Ascending aorta (tissue), 2 donors: ENCODE data around the gene RANBP2. TPM values are rescaled to one million over a fixed set of nuclear protein-coding genes. Genes with fewer than 3 reads are reported as not detected.
"Not testable (repeated sequence)": the region's sequence is repeated elsewhere in the genome, so short reads cannot be mapped to it uniquely, and the experiment has no call there.

Source experiments
- DNase-seq, 2 donors: peaks; one replicate each; pipeline ENCODE4 v3.0.0-alpha.2; 2019; ENCODE audit warnings: low spot score in 2 of 2
- H3K27ac ChIP-seq, 2 donors: fragments of 200-600 bp; sonication (generic); one replicate each; pipeline ENCODE4 v1.5.1; 2016 to 2017; ENCODE audit warnings: mild to moderate bottlenecking in 1 of 2
- H3K27me3 ChIP-seq: fragments of 200-600 bp; sonication (generic); one replicate; pipeline ENCODE4 v1.5.1; 2017
- H3K36me3 ChIP-seq, 2 donors: fragments of 200-600 bp; sonication (generic); one replicate each; pipeline ENCODE4 v1.5.1; 2016
- H3K4me1 ChIP-seq, 2 donors: fragments of 200-600 bp; sonication (generic); one replicate each; pipeline ENCODE4 v1.5.1; 2016 to 2017; ENCODE audit warnings: mild to moderate bottlenecking in 1 of 2
- H3K4me3 ChIP-seq, 2 donors: fragments of 200-600 bp; sonication (generic); one replicate each; pipeline ENCODE4 v1.5.1; 2016 to 2017; ENCODE audit warnings: mild to moderate bottlenecking in 1 of 2
- H3K9me3 ChIP-seq, 2 donors: fragments of 200-600 bp; sonication (generic); one replicate each; pipeline ENCODE4 v1.5.1; 2016
- intact Hi-C: fragments of 100-400 bp; cut with DNase I; formaldehyde crosslinking; loops from one replicate; pipeline ENCODE4 v1.15.1; 2023
- total RNA-seq: library from RNA; depleted of rRNA; stranded (reverse); fragments of >200 nt; gene quantifications from one replicate; pipeline ENCODE4 v1.1.0, GENCODE V29; 2016
- TF ChIP-seq, protein P1 (sequence below), 3 experiments: fragments of 200-600 bp in 2 of 3; fragments of 450-650 bp in 1 of 3; sonication (generic) in 2 of 3; IDR thresholded peaks; one replicate each; pipeline ENCODE4 v1.5.1; 2016 to 2019; ENCODE audit warnings: antibody characterized with exemption in 3 of 3, mild to moderate bottlenecking in 1 of 3, moderate library complexity in 1 of 3

The RANBP2 gene
- total RNA-seq, result 15.5 TPM

DNA sequence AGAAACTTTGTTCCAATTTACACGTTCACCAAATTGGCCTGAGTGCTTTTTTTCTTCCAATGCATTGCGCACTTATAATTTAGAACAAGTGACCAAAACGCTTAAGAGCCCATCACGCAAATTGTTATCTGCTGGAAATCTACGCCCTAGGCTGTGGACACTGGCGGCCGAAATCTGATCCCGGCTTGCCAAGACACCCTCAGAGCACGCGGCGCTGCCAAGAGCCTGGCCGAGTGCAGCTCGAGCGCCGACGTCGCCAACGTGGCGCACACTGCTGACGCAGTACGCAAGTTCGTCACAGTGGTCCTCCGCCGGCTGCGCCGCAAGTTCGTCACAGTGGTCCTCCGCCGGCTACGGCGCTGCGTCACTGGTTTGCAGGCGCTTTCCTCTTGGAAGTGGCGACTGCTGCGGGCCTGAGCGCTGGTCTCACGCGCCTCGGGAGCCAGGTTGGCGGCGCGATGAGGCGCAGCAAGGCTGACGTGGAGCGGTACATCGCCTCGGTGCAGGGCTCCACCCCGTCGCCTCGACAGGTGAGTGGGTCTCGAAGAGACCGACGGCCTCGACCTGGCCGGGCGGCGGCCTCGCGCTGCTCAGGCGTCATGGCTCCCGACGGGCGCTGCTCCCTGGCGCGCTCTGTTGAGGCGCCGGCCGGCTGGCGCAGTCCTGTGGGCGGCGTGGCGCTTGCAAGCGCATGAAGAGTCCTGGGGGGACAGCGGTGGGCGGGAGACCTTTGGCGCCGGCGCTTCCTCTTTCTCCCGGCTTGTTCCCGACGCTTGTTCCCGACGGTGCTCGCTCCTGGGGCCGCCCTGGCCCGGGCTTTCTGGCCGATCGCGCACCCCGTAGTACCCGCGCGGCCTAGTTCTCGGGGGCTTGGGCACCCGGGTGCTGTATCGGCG, at the start of gene RANBP2:
RANBP2 (plus strand) TSS at position 334 of the 896 bp plus-strand sequence; CDS start at position 459, 125 bp downstream.
- Histone ChIP-seq H3K27ac (peak within 1 kb of the TSS; percentile 99 to 100), H3K27me3 (no peaks in the 10 kb centered on the region), H3K9me3 (no peaks in the 10 kb centered on the region), H3K36me3 (no peaks in the 10 kb centered on the region), H3K4me1 (peaks cover 0 to 7% of the 10 kb centered on the region in 2 donors), H3K4me3 (peak within 1 kb of the TSS; percentile 91 to 98)
- TF ChIP-seq, protein P1, sequence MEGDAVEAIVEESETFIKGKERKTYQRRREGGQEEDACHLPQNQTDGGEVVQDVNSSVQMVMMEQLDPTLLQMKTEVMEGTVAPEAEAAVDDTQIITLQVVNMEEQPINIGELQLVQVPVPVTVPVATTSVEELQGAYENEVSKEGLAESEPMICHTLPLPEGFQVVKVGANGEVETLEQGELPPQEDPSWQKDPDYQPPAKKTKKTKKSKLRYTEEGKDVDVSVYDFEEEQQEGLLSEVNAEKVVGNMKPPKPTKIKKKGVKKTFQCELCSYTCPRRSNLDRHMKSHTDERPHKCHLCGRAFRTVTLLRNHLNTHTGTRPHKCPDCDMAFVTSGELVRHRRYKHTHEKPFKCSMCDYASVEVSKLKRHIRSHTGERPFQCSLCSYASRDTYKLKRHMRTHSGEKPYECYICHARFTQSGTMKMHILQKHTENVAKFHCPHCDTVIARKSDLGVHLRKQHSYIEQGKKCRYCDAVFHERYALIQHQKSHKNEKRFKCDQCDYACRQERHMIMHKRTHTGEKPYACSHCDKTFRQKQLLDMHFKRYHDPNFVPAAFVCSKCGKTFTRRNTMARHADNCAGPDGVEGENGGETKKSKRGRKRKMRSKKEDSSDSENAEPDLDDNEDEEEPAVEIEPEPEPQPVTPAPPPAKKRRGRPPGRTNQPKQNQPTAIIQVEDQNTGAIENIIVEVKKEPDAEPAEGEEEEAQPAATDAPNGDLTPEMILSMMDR (IDR thresholded peaks at IDR 0.05), result no peak
- intact Hi-C loops, result loop anchor here (5.0 to 10.0 kb wide), 2 partner anchors 37 to 125 kb away; no protein-coding TSS in a partner anchor
- DNase-seq, result peak; percentile 75 to 97

DNA sequence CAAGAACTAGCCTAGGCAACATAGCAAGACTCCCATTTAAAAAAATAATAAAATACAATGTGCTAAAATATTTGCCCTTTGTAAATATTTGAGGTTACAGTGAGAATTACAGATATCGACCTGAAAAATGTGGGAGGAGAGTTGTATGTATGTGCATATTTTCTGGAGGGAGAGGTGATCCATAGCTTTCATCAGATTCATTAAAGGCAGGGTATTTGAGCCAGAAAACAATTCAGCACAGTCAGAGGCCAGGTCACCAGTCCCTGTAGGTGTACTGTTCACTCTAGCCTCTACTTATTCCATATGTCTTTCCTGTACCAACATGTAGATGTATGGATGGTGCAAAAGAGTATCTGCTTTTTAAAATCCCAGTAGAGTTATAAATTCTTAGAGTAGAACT, 49.0 kb upstream of the RANBP2 start:
- H3K27ac ChIP-seq, intact Hi-C loops, H3K4me3 ChIP-seq, H3K27me3 ChIP-seq, DNase-seq, H3K4me1 ChIP-seq, H3K9me3 ChIP-seq: not testable (repeated sequence)
- peaks cover 7 to 15% of the 10 kb centered on the region in 2 donors for H3K36me3 ChIP-seq

DNA sequence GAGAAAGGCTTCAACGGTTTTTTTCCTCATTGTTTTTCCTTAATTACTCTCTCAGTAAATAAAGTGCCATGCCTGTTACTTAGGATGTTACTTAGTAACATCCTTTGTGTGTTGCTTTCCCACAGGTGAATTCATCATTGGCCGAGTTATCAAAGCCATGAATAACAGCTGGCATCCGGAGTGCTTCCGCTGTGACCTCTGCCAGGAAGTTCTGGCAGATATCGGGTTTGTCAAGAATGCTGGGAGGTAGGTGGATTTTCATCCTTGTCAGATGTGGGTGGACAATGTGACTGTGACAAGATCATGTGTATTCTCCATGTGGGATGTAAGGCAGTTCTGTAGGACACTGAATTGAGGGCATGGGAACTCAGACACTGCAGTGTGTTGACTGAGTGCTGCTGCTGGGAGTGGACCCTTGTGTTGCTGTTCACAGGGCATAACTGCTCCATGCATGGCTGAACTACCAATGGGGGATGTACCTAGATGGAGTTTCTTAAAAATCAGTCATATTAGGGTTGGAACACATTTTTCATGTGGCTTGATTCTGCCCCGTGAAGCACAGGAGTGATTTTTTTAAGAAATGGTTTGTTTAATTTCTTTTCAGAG, 47.0 kb upstream of the RANBP2 start:
- H3K9me3 ChIP-seq, H3K27ac ChIP-seq, H3K4me3 ChIP-seq, DNase-seq, H3K4me1 ChIP-seq, H3K27me3 ChIP-seq, intact Hi-C loops: not testable (repeated sequence)
- peaks cover 16 to 21% of the 10 kb centered on the region in 2 donors for H3K36me3 ChIP-seq

DNA sequence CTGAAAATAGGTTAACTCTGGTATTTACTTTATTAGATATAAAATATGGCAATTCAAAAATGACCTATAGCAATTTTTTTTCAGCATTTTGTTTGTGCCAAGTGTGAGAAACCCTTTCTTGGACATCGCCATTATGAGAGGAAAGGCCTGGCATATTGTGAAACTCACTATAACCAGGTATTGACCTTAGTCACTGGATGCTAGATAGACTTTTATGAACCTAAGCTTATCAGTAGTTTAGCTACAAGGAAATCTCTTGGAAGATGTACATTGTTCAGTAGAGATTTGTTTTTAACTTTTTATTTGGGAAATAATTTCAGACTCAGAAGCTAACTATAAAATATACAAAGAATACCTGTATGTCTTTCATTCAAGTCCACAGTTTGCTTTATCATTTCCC, 42.8 kb upstream of the RANBP2 start:
- peaks cover 16 to 21% of the 10 kb centered on the region in 2 donors for H3K36me3 ChIP-seq
- H3K9me3 ChIP-seq, H3K27ac ChIP-seq, intact Hi-C loops, H3K27me3 ChIP-seq, H3K4me3 ChIP-seq, DNase-seq: not testable (repeated sequence)
- peaks cover 13 to 16% of the 10 kb centered on the region in 2 donors for H3K4me1 ChIP-seq

DNA sequence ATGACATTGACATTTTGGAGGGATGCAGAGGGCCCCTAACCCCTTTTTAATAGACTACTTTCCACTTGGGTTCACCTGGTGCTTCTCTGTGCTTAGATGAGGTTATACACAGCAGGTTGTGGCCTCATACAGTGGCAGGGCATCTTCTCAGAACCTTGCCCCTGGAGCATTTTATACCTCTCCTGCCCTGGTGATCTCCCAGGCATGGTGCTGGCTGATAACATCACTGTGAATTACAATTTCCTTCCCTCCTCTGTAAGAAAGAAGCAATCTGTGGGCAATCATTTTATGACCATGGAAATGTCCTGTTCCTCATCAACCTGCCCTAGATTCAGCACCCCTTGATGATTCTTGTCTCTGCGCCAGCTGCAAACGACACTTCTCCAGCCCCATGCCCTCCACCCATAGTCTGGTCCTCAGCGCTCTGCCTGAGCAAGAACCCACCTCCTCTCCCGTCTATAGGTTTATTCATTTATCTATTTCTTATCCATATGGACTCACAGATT, 42.0 kb upstream of the RANBP2 start:
- DNase-seq, H3K4me3 ChIP-seq, H3K27me3 ChIP-seq, H3K9me3 ChIP-seq, intact Hi-C loops: not testable (repeated sequence)
- peaks cover 13 to 16% of the 10 kb centered on the region in 2 donors for H3K4me1 ChIP-seq
- peaks cover 16 to 21% of the 10 kb centered on the region in 2 donors for H3K36me3 ChIP-seq
- peak overlapping the region; percentile 53 to 73 for H3K27ac ChIP-seq

DNA sequence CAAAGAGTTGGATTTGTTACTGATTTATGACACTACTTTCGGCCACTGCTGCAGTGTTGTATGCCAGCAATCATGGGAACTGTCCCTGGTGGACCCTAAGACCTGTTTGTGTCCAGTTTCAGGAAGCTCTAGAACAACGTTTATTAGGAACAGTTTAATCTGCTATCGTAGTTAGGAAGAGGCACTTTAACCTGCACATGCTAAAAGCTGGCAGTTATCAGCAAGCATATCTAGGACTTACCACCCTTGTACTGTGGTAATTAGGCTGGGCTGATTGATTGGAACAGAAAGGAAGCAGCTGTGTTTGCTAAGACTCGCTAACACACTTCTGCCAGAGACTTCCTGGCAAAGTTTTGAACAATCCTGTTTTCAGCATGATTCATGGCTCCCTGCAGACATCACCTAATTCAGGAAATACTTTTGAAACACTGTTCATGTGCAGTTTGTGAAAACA, 41.1 kb upstream of the RANBP2 start:
- H3K4me3 ChIP-seq, DNase-seq, H3K27me3 ChIP-seq, intact Hi-C loops, H3K9me3 ChIP-seq: not testable (repeated sequence)
- Histone ChIP-seq H3K36me3 (peaks cover 12 to 18% of the 10 kb centered on the region in 2 donors), H3K27ac (peak overlapping the region; percentile 73 to 76), H3K4me1 (peaks cover 13 to 16% of the 10 kb centered on the region in 2 donors)

DNA sequence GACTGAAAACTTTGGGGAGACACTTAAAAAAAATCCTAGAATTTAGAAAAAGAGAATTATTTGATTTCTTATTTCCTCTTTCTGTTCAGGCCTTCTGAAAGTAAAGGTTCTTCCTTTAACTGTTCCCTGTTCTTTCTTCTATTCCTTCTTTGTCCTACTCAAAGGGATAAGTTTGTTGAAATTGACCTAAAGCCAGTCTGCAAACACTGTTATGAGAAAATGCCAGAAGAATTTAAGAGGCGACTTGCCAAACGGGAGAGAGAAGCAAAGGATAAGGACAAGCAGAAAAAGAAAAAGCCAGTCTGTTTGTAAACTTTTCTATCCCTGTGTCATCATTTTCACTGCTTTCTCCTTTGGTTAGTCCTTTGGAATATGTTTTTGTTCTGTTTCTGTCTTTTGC, 38.5 kb upstream of the RANBP2 start:
- H3K27me3 ChIP-seq, DNase-seq, H3K9me3 ChIP-seq, H3K4me3 ChIP-seq: not testable (repeated sequence)
- intact Hi-C loops, result loop anchor here (5.0 kb wide), 2 partner anchors 36 to 44 kb away; partner anchors contain the start of gene RANBP2
- H3K36me3 ChIP-seq, result peaks cover 3 to 17% of the 10 kb centered on the region in 2 donors
- H3K4me1 ChIP-seq, result peaks cover 13 to 16% of the 10 kb centered on the region in 2 donors
- H3K27ac ChIP-seq, result peak overlapping the region; percentile 70 to 71

DNA sequence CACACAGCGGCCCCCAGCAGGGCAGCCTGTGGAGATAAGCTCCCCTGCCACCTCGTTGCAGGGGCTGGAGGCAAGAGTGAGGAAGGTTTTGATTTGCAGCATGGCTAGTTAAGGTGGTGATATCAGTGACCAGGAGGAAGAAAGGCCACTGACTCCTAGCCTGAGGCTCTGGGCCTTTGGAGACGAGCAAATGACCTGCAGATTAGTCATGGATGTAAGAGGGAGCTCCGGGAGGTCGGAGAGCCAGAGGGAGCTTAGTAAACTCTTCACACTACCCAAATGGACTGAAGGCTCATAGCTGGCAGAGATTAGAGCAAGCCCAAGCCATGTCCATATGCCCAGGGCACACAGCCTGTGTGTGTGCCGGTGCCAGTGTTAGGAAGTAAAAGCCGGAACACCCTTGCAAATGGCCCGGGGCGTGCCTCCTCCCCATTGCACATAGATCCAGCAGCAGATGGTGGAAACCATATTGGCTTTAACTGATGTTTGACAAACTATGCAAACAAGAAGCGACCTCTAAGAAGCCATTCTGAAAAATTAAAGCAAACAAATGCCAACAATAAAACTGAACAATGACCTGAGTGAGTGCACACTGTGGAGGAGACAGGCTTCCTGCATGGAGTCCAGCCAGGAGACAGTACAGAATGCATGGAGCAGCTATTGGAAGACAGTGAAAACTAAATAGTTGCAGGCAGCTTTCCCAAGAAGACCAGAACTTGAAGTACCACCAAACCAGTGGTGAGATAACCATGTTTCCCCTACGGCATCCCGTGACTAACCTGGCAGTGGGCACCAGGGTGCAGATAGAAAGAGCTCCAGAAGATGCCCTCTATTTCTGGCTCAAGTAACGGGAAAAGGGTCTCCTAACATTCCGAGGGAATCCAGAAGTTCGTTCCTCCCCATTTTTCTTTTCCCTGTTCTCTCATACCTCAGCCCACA, 30.2 kb upstream of the RANBP2 start:
- H3K4me3 ChIP-seq, H3K27me3 ChIP-seq, H3K9me3 ChIP-seq, H3K4me1 ChIP-seq, intact Hi-C loops, DNase-seq: not testable (repeated sequence)
- peak overlapping the region in 1 of 2 donors; percentile 16 for H3K27ac ChIP-seq
- H3K36me3 ChIP-seq, result peaks cover 0 to 18% of the 10 kb centered on the region in 2 donors
